HepG2 (cell line): ENCODE results near the gene RNF6. TPM values are rescaled to one million over a fixed set of nuclear protein-coding genes. Genes with fewer than 3 reads are reported as not detected.

ENCODE experiments used
- ATAC-seq: fragments of 200-7000 bp; cut with Tn5 transposase; 3 replicates; pipeline ENCODE4 v1.9.1; 2020; ENCODE audit warnings: mild to moderate bottlenecking, moderate library complexity
- BruUV-seq: library from RNA; stranded (reverse); fragments of 400-500 nt; replicated peaks from 2 replicates; lab custom pipeline; 2021; lab: Mats Ljungman, UMichigan
- CTCF ChIA-PET: fragments of 300-600 bp; formaldehyde crosslinking; extraction: SDS; loops from one replicate; lab custom pipeline; 2021; ENCODE audit warnings: low total read pairs, inconsistent platforms, low intra/inter-chr PET ratio; lab: Yijun Ruan, JAX
- POLR2A ChIA-PET: fragments of 350-600 bp; sonication (Branson Sonifier 250); formaldehyde crosslinking; loops from one replicate; lab custom pipeline; 2020; ENCODE audit warnings: antibody characterized with exemption, inconsistent platforms; lab: Yijun Ruan, JAX
- DNase-seq: peaks from one replicate; pipeline ENCODE4 v3.0.0-alpha.2; 2015; ENCODE audit warnings: low spot score
- FAIRE-seq: peaks from 3 replicates; lab custom pipeline; 2011; peaks lifted over from hg19 to GRCh38; lab: Jason Lieb, UNC
- H2AFZ ChIP-seq: one replicate; pipeline ENCODE4 v1.6.1; 2011; ENCODE audit warnings: low read length, inconsistent platforms
- H3K27ac ChIP-seq: fragments of 300-600 bp; 3 replicates; pipeline ENCODE4 v1.8.0; 2011; ENCODE audit warnings: mixed run types, mild to moderate bottlenecking, mixed read lengths, low read length, inconsistent platforms; ENCODE audit not compliant: insufficient read depth; ENCODE audit errors: extremely low read length
- H3K27me3 ChIP-seq, 2 experiments: fragments of 200-600 bp in 1 of 2; 2 replicates in 1 of 2; 3 replicates in 1 of 2; pipeline versions ENCODE4 v1.6.0 to v1.8.0; 2011; ENCODE audit warnings: low read length in 2 of 2, mild to moderate bottlenecking in 2 of 2, moderate library complexity in 2 of 2, inconsistent platforms in 1 of 2; ENCODE audit not compliant: insufficient read depth in 2 of 2, control insufficient read depth in 1 of 2
- H3K36me3 ChIP-seq, 2 experiments: fragments of 200-600 bp in 1 of 2; replicated peaks in 1 of 2; 2 replicates in 1 of 2; 3 replicates in 1 of 2; pipeline versions ENCODE4 v1.5.1 to v1.8.0; 2011; ENCODE audit warnings: low read length in 2 of 2, inconsistent platforms in 1 of 2; ENCODE audit not compliant: insufficient read depth in 2 of 2, control insufficient read depth in 1 of 2
- H3K4me1 ChIP-seq: 2 replicates; pipeline ENCODE4 v1.5.1; 2012; ENCODE audit warnings: low read length, inconsistent platforms; ENCODE audit not compliant: insufficient read depth
- H3K4me2 ChIP-seq: 2 replicates; pipeline ENCODE4 v1.6.0; 2011; ENCODE audit warnings: low read depth, low read length, inconsistent platforms
- H3K4me3 ChIP-seq, 3 experiments: fragments of 200-600 bp in 1 of 3; sonication (generic), shearing (Covaris generic) in 1 of 3; replicated peaks in 1 of 3; 2 replicates each; pipeline ENCODE4 v1.5.1; 2011 to 2016; ENCODE audit warnings: low read length in 3 of 3, inconsistent platforms in 2 of 3, low read depth in 2 of 3, mild to moderate bottlenecking in 2 of 3, control low read depth in 1 of 3, mixed read lengths in 1 of 3; ENCODE audit not compliant: insufficient read depth in 1 of 3
- H3K79me2 ChIP-seq: one replicate; pipeline ENCODE4 v1.6.1; 2011; ENCODE audit warnings: low read length, inconsistent platforms; ENCODE audit not compliant: insufficient read depth
- H3K9ac ChIP-seq: 2 replicates; pipeline ENCODE4 v1.6.0; 2011; ENCODE audit warnings: mild to moderate bottlenecking, low read depth, low read length, inconsistent platforms; ENCODE audit not compliant: insufficient read depth
- H3K9me3 ChIP-seq: 2 replicates; pipeline ENCODE4 v1.5.1; 2012; ENCODE audit warnings: mild to moderate bottlenecking, low read length
- H4K20me1 ChIP-seq: 2 replicates; pipeline ENCODE4 v1.6.0; 2011; ENCODE audit warnings: inconsistent platforms, mild to moderate bottlenecking, low read length, moderate library complexity; ENCODE audit not compliant: insufficient read depth
- AKNA ChIP-seq: sonication (generic); formaldehyde crosslinking; IDR thresholded peaks from 2 replicates; pipeline ENCODE4 v1.4.0; 2020; ENCODE audit warnings: missing genetic modification reagents, borderline replicate concordance
- MLLT10 ChIP-seq: sonication (generic); formaldehyde crosslinking; IDR thresholded peaks from 2 replicates; pipeline ENCODE4 v1.4.0; 2020; ENCODE audit warnings: missing genetic modification reagents
- NFAT5 ChIP-seq: sonication (generic); formaldehyde crosslinking; IDR thresholded peaks from 2 replicates; pipeline ENCODE4 v1.4.0; 2020; ENCODE audit warnings: missing genetic modification reagents
- NRL ChIP-seq: sonication (generic); formaldehyde crosslinking; IDR thresholded peaks from 2 replicates; pipeline ENCODE4 v1.5.0; 2020; ENCODE audit warnings: missing genetic modification reagents, mild to moderate bottlenecking, moderate library complexity, borderline replicate concordance
- STAT6 ChIP-seq: sonication (generic); formaldehyde crosslinking; IDR thresholded peaks from 2 replicates; pipeline ENCODE4 v1.4.0; 2020; ENCODE audit warnings: missing genetic modification reagents, mild to moderate bottlenecking, borderline replicate concordance
- ZNF580 ChIP-seq: IDR thresholded peaks from 2 replicates; pipeline ENCODE4 v1.6.1; 2016; ENCODE audit warnings: low read depth, borderline replicate concordance
- WGBS: methylation state at CpG from one replicate; pipeline ENCODE4 v1.1.6; 2017; ENCODE audit warnings: low lambda C conversion rate; 5-methylcytosine and 5-hydroxymethylcytosine counted together
- in situ Hi-C: cut with HindIII; loops from 2 replicates; pipeline ENCODE4 v1.10.0; 2017; ENCODE audit warnings: low pct_unique_long_range_greater_than_20kb; ENCODE audit not compliant: extremely low pct_ligation_motif_present
- intact Hi-C: fragments of 100-400 bp; cut with micrococcal nuclease; formaldehyde crosslinking; loops from one replicate; pipeline ENCODE4 v1.10.0; 2022; ENCODE audit not compliant: unreplicated experiment
- polyA plus RNA-seq, 8 experiments: library from polyadenylated mRNA; depleted of rRNA in 3 of 8; stranded (reverse) in 7 of 8; unstranded in 1 of 8; fragments of >200 nt; fragmentation: Illumina TruSeq in 4 of 8; extraction: Trizol in 4 of 8; gene quantifications; 2 replicates each; pipeline versions ENCODE4 v1.2.1 to v1.2.3, GENCODE V29; 2011 to 2016; ENCODE audit warnings: low read depth in 4 of 8, missing spikeins in 1 of 8, mixed read lengths in 1 of 8; ENCODE audit not compliant: insufficient read depth in 1 of 8
- total RNA-seq, 5 experiments: library from RNA; depleted of rRNA; stranded (reverse); fragments of >200 nt; fragmentation: Illumina TruSeq; extraction: Trizol; gene quantifications; 2 replicates each; pipeline ENCODE4 v1.2.3, GENCODE V29; 2016; ENCODE audit warnings: low read depth in 1 of 5
- TF ChIP-seq, protein P1 (sequence below): sonication (generic); formaldehyde crosslinking; IDR thresholded peaks from 2 replicates; pipeline ENCODE4 v1.5.1; 2020; ENCODE audit warnings: mild to moderate bottlenecking, moderate library complexity, missing genetic modification reagents

RNF6 gene
- total and polyA plus RNA-seq, 2 of the 13 experiments (the other 11 are each of a cell fraction or from before 2014, with no cell fraction given), result 14.6 to 36.8 TPM

- POLR2A ChIA-PET, result interaction anchor here (1.5 kb wide), 1 partner anchor 11 kb away, joined by 3 read pairs; no protein-coding TSS in a partner anchor
- Histone ChIP-seq H3K79me2 (peaks cover 7% of the 10 kb centered on the region), H3K9me3 (no peaks in the 10 kb centered on the region), H3K27me3 (no peaks in the 10 kb centered on the region; a peak in 1 of 5 replicates), H3K36me3 (peaks cover 12 to 45% of the 10 kb centered on the region in 2 experiments), H2AFZ (no peak overlapping the region), H3K4me2 (no peak overlapping the region), H3K27ac (no peak overlapping the region), H3K4me3 (no peak overlapping the region), H4K20me1 (no peaks in the 10 kb centered on the region), H3K9ac (no peak overlapping the region), H3K4me1 (peaks cover 16% of the 10 kb centered on the region)
- no TSS peak for BruUV-seq
- ATAC-seq (no peak), FAIRE-seq (no peak), DNase-seq (no peak)
- in situ Hi-C loops, result no loop called here
- intact Hi-C loops, result no loop called here
- CTCF ChIA-PET, result no interaction called here
- 94% methylated on average over 2 of the region's 2 CpGs for WGBS
- no peak for TF ChIP-seq AKNA (CRISPR knock-in tag)
- TF ChIP-seq NFAT5 (CRISPR knock-in tag), result no peak
- no peak for TF ChIP-seq ZNF580 (CRISPR knock-in tag)
- no peak for TF ChIP-seq MLLT10 (CRISPR knock-in tag)
- TF ChIP-seq, protein P1, sequence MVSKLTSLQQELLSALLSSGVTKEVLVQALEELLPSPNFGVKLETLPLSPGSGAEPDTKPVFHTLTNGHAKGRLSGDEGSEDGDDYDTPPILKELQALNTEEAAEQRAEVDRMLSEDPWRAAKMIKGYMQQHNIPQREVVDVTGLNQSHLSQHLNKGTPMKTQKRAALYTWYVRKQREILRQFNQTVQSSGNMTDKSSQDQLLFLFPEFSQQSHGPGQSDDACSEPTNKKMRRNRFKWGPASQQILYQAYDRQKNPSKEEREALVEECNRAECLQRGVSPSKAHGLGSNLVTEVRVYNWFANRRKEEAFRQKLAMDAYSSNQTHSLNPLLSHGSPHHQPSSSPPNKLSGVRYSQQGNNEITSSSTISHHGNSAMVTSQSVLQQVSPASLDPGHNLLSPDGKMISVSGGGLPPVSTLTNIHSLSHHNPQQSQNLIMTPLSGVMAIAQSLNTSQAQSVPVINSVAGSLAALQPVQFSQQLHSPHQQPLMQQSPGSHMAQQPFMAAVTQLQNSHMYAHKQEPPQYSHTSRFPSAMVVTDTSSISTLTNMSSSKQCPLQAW (CRISPR knock-in tag), result no peak
- no peak for TF ChIP-seq NRL
- TF ChIP-seq STAT6 (CRISPR knock-in tag), result no peak
Observed at GRCh38 chr13:26216042-26216441, 6.1 kb downstream of the RNF6 start.
